H1 (cell line): ENCODE measurements around the gene PES1. TPM values are rescaled to one million over a fixed set of nuclear protein-coding genes. Genes with fewer than 3 reads are reported as not detected.
A peak's percentile ranks its signal among the peaks of the same experiment; 100 is the strongest.

ENCODE experiments used
- ASH2L ChIP-seq: fragments of 200-600, 300-600 bp; sonication (generic); IDR thresholded peaks from one replicate; pipeline ENCODE4 v1.7.1; 2017; ENCODE audit warnings: low read length
- BACH1 ChIP-seq: IDR thresholded peaks from 2 replicates; pipeline ENCODE4 v1.6.1; 2012; ENCODE audit warnings: low read length, improper control_type of control experiment
- BCL11A ChIP-seq, 2 experiments: IDR thresholded peaks; one replicate each; pipeline ENCODE4 v1.6.1; 2011; ENCODE audit warnings: low read depth in 2 of 2, low read length in 2 of 2, mild to moderate bottlenecking in 2 of 2
- CHD7 ChIP-seq: fragments of 300-600 bp; sonication (generic); IDR thresholded peaks from 2 replicates; pipeline ENCODE4 v1.7.1; 2012; ENCODE audit warnings: low read length, moderate library complexity, mild to moderate bottlenecking, inconsistent platforms; ENCODE audit not compliant: insufficient replicate concordance
- MAFK ChIP-seq: IDR thresholded peaks from 2 replicates; pipeline ENCODE4 v1.6.1; 2012; ENCODE audit warnings: low read depth, mild to moderate bottlenecking, improper control_type of control experiment, low read length
- RAD21 ChIP-seq, 2 experiments: IDR thresholded peaks in 1 of 2; conservative IDR thresholded peaks in 1 of 2; 2 replicates each; pipeline ENCODE4 v1.6.1; 2011; ENCODE audit warnings: low read depth in 2 of 2, low read length in 2 of 2, improper control_type of control experiment in 1 of 2, inconsistent platforms in 1 of 2, mild to moderate bottlenecking in 1 of 2, moderate library complexity in 1 of 2
- SP1 ChIP-seq: IDR thresholded peaks from 2 replicates; pipeline ENCODE4 v1.6.1; 2011; ENCODE audit warnings: low read depth, low read length
- USF2 ChIP-seq: IDR thresholded peaks from 2 replicates; pipeline ENCODE4 v1.6.1; 2011; ENCODE audit warnings: low read length, improper control_type of control experiment
- polyA plus RNA-seq, 7 experiments: library from polyadenylated mRNA; depleted of rRNA in 3 of 7; stranded (reverse) in 5 of 7; unstranded in 2 of 7; fragments of >200 nt in 5 of 7; fragments of 200-250 nt in 2 of 7; gene quantifications; 1 replicate in 5 of 7; 2 replicates in 1 of 7; 4 replicates in 1 of 7; pipeline versions ENCODE4 v1.2.1 to v1.2.3, GENCODE V29; 2011 to 2013; ENCODE audit warnings: missing spikeins in 2 of 7, mixed read lengths in 2 of 7
- total RNA-seq: library from RNA; stranded (reverse); fragmentation: NEBNext Ultra II Directional; extraction: Animal tissue kit (Norgen Biotek cat#: 25700); gene quantifications from 2 replicates; pipeline ENCODE4 v1.2.1, GENCODE V29; 2021

Gene PES1
- total and polyA plus RNA-seq, 2 of the 8 experiments (the other 6 are each of a cell fraction or from before 2014, with no cell fraction given): 121 to 191 TPM

- no peak for TF ChIP-seq CHD7
- TF ChIP-seq MAFK: peak; percentile 80; the same call in 1 of the 2 replicates
- TF ChIP-seq BCL11A (IDR thresholded peaks at IDR 0.05; ENCODE audit: low read depth in 2 of 2, low read length in 2 of 2): no peak
- TF ChIP-seq USF2: peak; percentile 97
- no peak for TF ChIP-seq RAD21 (IDR thresholded peaks at IDR 0.05 in 1 of 2, conservative IDR thresholded peaks at IDR 0.05 in 1 of 2; ENCODE audit: low read depth in 2 of 2, low read length in 2 of 2)
- peak; percentile 50; the same call in 1 of the 2 replicates for TF ChIP-seq SP1
- TF ChIP-seq BACH1: no peak
- peak; percentile 35 for TF ChIP-seq ASH2L
Measured at GRCh38 chr22:30606455-30607299, 15.0 kb upstream of the PES1 start, which contains the start of gene TCN2 (continued).
